ENCODE measurements around the gene SCAPER.

SCAPER gene

DNA sequence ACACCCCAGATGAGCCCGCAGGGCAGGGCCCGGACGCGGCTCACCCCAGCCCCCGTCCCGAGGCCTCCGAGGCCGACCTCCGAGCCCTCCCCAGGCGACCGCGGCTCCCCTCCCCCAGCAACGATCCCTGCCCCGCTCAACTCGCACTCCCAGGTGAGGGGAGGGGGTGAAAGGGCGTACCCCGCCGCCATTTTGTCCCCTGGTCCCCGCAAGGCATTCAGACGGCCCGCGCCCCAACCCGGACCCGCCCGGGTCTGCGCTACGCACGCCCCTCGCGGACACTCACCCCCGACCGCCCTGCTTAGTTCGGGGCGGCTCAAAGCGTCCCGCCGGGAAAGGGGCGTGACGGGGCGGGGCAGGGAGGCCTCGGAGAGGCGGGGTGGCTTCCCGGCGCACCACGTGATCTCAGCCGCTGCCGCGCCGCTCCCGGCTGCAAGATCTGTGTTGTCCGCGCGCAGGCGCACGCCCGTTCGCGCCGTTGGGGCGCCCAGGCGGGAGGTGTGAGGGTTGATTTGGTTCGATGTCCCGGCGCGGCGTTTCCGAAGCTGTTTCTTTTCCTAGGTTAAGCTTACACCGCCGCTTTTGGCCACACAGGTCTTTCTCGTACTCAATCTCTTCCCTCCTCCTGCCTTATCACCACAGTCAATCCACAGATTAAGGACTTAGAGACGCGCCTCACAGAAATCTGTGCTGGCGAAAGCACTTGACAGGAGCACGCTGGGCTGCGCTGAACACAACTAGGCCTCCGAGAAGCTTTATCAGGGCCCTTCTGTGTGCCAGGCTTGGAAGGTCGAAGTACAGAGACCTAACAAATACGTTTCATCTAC lies at the start of gene SCAPER:
Gene SCAPER (minus strand): TSS at position 328 of the 827 bp plus-strand sequence. CDS start 21,523 bp downstream, outside the sequence.
- peak; percentile 92 to 93 for DNase-seq

DNA sequence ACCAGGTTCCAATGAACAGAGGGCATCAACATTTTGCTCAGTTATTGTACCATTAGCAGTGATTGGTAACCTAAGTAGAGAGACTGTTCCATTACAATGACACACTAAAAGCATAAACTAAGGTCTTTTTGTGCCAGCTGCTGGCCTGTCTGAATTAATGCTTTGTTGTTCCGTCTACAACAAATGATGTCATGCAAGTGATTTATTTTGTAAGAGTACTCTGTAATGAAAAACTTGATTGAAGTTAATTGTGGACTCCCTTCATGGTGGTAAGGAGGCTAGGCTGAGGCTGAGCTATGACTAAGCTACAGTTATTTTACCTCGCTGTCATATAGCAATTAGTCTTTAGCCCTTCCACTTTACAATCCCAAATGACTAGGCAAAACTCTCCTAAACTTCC lies 49.6 kb upstream of the SCAPER start:
- no peak for DNase-seq

GRCh38 chr15:76953913-76954312 lies 48.8 kb upstream of the SCAPER start:
- no peak for DNase-seq

DNA sequence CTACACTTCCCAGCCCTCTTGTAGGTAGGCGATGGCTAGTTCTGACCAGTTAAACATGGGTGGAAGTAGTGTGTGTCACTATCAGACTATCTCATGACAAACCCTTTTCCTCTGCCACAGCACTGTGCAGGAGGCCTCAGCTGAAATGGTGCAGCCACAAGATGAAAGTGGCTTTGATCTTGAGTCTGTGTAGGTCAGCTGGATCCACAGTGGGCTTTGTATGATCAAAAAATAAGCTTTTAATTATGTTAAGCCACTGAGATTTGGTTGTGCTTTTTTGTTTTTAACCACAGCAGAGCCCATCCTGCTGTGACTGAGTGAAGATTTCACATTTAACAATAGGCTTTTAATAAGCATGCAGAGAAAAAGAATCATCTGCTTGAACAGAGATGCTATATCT lies 46.1 kb upstream of the SCAPER start:
- no peak for DNase-seq

DNA sequence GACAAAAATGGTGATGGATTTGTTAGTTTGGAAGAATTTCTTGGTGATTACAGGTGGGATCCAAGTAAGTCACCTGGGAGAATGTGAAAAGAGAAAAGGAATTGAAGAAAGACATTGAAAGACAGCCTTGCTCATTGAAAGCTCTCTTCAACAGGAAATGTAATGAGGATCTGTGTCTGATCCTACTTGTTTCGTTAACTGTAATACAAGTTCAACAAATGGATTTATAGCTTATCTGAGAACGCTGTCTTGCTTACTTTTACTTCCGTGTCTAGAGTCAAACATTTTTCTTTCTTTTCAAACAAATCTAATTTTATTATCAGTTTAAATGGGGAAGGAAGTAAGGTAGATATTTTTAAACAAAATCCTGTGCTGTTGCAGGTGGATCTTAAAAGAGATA lies 42.3 kb upstream of the SCAPER start:
- no peak for DNase-seq

- no peak for DNase-seq
Measured at GRCh38 chr15:76945494-76946093, 40.5 kb upstream of the SCAPER start.

- DNase-seq: no peak
Measured at GRCh38 chr15:76942331-76942730, 37.2 kb upstream of the SCAPER start.

GRCh38 chr15:76941636-76942035 lies 36.5 kb upstream of the SCAPER start:
- DNase-seq: no peak

DNA sequence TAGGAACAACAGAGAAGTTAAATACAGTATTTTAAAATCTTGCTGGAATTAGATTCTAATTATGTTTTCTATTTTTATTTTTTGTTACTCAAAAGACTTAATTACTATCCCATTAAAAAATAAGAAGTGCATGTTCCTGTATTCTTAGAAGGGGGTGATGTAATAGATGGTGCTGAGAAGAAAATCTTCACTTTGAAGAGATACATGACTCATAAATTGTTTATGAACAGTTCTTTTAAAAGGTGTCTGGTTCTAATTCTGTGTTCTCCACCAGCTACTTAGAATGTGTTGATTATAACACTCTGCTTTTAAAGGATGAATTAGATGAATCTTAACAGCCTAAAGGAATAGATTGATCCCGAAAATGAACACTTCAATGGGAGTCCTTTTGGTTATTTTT lies 34.6 kb upstream of the SCAPER start:
- no peak for DNase-seq

GRCh38 chr15:76938752-76939151 lies 33.6 kb upstream of the SCAPER start:
- no peak for DNase-seq

DNA sequence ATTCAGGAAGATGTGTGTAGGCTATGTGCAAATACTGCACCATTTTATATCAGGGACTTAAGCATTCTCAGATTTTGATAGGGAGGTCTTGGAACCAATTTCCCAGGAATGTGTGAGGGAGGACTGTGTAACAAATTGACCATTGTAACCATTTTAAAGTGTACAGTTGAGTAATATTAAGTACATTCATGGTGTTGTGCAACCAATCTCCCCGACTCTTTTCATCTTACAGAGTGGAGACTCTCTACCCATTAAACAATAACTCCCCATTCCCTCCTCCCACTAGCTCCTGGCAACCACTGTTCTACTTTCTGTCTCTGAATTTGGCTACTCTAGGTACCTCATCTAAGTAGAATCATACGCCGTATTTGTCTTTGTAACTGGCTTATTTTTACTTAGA lies 31.5 kb upstream of the SCAPER start:
- DNase-seq: no peak

GRCh38 chr15:76935620-76936019 lies 30.5 kb upstream of the SCAPER start:
- peak in 1 of 2 donors; percentile 7 for DNase-seq

GRCh38 chr15:76932135-76932966 lies 27.2 kb upstream of the SCAPER start:
- DNase-seq: no peak

- DNase-seq: peak; percentile 92 to 93
Measured at GRCh38 chr15:76931397-76932134, 26.4 kb upstream of the SCAPER start, which contains the start of gene RCN2. Gene RCN2, plus strand, starts transcription at chr15:76931749. Its CDS starts 93 bp downstream, at chr15:76931842.

GRCh38 chr15:76930831-76931396 lies 25.8 kb upstream of the SCAPER start:
- DNase-seq: no peak

DNA sequence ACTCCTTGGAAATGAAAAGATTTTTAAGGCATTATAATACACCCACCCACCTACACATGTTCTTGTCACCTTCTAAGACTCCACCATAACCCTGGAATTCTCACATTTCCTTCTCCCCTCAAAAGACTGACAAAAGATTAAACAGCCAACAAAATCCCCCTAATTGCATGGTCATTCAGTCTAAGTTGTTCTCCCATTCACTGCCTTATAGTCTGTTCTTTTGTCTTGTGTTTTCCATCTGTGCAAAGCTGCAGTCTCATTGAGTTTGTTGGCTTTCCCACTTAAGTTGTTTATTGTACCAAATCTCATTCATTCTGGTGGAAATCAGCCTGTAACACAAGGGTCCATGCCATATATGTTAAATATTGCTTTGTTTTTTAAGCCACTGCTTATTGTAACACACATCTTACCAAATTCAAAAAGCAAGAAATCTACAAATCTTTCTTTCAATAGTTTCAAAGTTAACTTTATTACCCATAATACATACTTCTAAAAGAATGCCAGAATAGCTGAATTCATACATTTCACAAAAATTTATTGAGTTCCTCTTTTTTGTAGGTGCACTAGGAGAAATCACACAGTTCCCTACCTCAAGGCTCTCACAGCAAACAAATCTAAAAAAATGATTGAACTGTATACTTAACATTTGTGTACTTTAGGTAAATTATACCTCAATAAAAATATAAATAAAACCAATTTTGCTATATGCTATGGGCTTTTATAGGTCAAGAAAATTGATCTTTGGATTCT lies 24.0 kb upstream of the SCAPER start:
- DNase-seq: no peak

DNA sequence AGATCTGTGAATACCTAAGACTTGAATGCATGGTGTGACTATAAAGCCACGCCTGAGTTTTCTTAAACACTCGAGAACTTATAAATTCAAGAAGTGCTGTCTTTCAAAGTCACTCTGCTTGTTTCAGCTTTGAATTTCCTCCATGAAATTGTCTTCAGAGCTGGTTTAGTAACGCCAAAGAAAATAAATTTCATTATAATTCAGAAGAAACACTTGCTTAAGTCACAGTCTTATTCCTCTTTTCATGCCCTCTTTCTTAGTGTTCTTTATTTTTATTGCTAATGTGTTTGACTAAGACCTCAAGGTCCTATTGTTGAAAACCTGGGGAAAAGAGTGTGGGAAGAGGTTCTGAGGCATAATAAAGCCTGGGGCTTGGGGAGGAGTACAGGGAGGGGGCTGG lies 23.1 kb upstream of the SCAPER start:
- DNase-seq: no peak

GRCh38 chr15:76916369-76916768 lies 11.2 kb upstream of the SCAPER start:
- DNase-seq: no peak

- DNase-seq: no peak
Measured at GRCh38 chr15:76913737-76914136, 8.6 kb upstream of the SCAPER start.

GRCh38 chr15:76912430-76912829 lies 7.3 kb upstream of the SCAPER start:
- DNase-seq: no peak

GRCh38 chr15:76905855-76906254 lies 715 bp upstream of the SCAPER start:
- no peak for DNase-seq
